ENCODE measurements around the gene PCK2.
"Not testable (repeated sequence)": the region's sequence is repeated elsewhere in the genome, so short reads cannot be mapped to it uniquely, and the experiment has no call there.

PCK2 gene

DNA sequence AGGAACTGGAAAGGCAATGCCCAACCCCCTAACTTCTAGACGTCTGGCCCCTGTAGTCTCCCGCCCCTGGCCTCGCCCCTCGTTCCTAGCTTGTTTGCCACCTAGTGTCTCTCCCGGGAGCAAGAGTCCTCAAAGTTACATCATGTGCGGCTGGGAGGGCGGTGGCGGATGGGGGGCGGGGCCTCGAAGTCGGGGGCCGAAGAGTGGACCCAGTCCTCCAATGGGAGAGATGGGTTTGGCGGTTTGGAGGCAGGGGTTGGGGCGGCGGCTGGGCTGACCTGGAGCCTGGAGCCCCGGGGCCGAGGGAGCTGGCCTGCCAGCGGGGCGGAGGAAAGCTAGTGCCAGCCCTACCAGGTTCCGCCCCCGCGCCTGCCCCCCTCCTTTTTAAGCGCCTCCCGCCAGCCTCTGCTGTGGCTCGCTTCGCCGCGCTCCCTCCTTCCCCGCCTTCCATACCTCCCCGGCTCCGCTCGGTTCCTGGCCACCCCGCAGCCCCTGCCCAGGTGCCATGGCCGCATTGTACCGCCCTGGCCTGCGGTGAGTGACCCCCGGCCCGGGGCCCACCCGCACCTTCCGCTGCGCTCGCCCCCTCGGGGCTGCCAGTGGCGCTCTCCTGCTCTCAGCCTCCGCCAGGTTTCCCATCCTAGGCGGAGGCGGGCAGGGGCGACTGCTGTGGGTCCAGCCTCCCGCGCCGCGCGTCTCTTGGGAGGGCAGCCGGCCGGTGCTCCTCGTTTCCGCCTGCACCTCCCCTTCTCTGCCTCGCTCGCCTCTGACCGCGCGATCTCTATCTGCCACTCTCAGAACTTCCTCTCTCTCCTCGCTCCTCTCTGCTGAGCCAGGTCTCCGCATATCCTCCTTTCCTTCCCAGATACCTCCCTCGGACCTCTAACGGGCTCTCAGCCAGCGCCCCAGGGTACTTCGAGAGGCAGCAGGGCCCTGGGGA is at the start of gene PCK2:
Gene PCK2 (plus strand): TSS at position 411 of the 940 bp plus-strand sequence. CDS start 95 bp downstream, at position 506.
- peak; percentile 84 for DNase-seq

DNA sequence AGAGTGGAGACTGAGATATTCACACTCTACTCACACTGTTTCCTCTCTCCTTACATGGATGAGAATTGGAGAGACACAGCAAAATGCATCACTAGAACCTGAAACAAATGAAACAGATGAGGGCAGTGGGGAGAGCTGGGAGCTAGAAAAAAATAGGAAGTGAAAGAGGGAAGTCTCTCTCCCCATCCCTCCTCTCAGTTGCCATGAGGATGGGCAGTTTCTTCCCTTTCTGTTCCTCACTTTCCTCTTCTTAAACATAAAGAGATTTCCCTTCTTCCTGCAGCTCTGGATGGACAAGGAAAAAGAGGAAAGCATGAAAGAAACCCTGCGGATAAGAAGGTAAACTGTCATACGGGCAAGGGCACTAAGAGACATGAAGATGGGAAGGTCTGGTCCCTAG is 45.1 kb upstream of the PCK2 start:
- not testable (repeated sequence) for DNase-seq

GRCh38 chr14:24050753-24051152 is 43.4 kb upstream of the PCK2 start:
- not testable (repeated sequence) for DNase-seq

- DNase-seq = no peak
Observed at GRCh38 chr14:24051176-24051788, 42.8 kb upstream of the PCK2 start.

DNA sequence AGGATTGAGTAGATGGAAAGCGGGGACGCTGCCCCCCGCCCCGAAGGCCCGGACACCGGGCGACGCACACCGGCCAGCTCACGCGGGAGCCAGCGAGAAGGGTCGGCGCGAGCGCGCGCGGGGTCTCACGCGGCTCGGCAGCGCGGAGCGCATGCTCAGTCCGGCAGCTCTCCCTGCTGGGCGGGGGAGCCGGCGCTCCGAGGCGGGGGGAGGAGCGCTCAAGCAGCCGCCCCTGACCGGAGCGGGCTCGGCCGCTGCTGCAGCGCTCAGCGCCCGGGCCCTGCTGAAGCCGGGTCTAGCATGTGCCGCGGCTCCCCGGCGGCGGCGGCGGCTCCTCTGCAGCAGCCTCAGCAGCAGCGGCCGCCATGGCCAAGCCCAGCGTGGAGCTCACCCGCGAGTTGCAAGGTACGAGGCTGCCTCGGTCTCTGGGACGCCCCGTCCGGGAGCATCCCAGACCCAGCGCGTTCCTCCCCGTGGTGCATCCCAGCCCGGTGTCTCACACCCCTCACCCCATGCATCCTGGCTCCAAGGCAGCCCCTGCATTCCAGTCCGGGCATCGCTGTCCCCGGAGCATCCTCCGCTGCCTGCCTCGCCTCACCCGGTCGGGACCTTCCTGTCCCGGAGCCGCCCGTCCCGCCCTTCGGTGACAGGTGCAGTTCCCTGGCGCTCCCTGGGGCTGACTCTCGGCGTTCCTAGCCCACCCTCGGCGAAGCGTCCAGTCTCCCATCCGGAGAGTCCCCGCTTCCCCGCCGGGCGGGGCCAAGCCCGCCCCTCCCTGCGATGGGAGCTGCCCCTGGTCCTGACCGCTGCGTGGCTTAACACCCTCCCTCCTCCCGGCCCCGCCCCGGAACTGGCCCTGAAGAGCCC is 42.1 kb upstream of the PCK2 start, which contains the start of gene CARMIL3:
Gene CARMIL3 (plus strand): TSS at position 221 of the 867 bp plus-strand sequence. CDS start 145 bp downstream, at position 366.
- DNase-seq = peak; percentile 60

DNA sequence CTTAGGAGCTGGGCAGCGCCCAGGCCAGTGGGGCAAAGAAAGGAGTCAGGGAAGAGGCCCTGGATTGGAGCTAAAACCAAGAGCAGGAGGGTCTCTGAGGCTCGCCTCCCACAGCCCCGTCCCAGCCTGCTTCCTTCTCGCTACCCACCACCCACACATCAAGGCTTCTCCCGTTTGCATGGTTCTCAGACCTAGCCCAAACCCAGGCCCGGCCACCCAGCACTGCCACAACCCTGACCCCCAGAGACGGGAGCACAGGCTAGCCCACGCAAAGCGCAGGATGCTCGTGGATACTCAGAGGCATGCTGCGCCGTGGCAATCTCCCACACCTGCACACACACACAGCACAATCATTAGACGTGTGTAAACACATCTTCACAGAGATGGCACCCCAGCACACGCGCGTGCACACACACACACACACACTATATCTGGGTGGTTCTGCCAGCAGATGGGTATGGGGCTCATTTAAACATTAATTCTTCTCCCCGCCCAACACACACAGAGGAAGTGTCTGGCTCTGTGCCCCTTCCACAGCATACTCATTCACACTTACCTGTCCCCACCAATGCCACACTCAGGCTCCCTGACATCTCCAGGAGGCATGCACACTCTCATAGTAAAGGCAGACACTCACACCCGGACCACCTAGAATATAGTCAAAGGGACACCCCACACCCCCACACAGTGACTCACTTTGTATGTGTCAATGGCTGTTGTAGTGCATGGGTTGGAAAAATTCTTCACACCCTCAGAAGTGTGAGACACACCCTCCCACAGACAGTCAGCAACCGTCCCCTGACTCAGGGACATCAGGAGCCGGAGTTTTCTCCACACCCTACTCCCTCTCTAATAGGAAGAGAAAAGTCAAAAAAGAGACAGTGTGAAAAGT is 41.2 kb upstream of the PCK2 start:
- peak; percentile 67 for DNase-seq

GRCh38 chr14:24053548-24054323 is 40.4 kb upstream of the PCK2 start:
- no peak for DNase-seq

DNA sequence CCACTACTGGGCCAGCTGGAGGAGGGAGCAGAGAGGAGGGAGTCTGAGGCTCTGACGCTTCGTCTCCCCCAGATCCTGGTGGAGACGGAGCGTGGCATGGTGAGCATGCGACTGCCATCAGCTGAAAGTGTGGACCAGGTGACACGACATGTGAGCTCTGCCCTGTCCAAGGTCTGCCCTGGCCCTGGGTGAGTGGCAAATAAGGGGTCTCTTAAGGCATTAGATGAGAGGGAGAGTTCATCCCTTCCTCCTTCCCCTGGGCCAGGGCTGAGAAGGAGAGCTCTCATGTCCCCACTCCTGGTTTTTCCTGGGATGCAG is 39.8 kb upstream of the PCK2 start:
- no peak for DNase-seq

DNA sequence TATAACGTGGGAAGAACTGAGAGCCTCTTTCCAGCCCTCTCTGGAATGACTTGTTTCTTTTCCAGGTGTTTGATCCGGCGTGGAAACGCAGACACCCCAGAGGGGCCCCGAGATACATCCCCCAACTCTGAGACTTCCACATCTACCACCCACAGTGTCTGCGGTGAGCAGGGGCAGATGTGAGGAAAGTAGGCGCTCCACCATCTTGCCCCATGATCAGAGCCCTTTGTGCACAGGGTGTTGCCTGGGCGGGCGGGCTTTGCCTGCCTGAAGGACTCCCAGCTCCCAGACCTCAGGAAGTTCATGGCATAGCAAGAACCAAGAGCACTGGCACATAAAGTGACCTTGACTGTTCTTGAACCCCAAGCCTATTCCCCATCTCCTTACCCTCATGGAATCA is 39.5 kb upstream of the PCK2 start:
- DNase-seq = no peak

- DNase-seq = no peak
Observed at GRCh38 chr14:24055971-24056799, 37.9 kb upstream of the PCK2 start.

DNA sequence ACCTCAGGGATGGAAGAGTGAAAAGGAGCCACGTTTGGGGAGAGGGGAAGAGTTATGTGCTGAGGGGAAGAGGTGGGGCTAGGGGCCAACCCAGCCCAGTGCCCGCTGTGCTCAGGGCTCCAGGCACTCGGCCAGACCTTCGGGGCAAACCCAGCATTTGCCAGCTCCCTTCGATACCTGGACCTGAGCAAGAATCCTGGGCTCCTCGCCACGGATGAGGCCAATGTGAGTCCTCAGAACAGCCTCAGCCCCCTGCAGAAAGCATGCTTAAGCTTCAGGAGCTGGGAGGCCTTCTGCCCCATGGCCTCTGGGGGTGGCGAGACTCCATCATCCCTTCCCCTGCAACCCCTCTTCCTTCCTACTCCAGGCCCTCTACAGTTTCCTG is 37.3 kb upstream of the PCK2 start:
- no peak for DNase-seq

DNA sequence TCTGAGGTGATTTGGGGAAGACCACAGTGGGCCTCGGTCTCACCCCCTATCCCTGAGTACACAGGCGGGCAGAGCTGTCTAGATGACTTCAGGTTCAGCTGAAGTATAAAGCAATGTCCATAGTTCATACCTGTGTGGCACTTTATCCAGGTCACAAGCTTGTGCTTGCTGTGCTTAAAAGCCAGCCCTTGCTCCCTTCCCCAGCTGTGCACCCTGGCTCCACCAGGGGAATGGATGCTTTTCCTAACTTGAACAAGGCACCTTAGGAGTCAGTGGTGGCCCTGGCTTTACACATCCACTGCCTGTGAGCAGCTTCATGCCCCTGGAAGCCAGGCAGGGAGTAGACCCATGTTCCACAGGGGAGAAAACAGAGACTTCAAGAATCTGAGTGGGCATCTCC is 36.8 kb upstream of the PCK2 start:
- no peak for DNase-seq

- no peak for DNase-seq
Observed at GRCh38 chr14:24057867-24058259, 36.2 kb upstream of the PCK2 start.

DNA sequence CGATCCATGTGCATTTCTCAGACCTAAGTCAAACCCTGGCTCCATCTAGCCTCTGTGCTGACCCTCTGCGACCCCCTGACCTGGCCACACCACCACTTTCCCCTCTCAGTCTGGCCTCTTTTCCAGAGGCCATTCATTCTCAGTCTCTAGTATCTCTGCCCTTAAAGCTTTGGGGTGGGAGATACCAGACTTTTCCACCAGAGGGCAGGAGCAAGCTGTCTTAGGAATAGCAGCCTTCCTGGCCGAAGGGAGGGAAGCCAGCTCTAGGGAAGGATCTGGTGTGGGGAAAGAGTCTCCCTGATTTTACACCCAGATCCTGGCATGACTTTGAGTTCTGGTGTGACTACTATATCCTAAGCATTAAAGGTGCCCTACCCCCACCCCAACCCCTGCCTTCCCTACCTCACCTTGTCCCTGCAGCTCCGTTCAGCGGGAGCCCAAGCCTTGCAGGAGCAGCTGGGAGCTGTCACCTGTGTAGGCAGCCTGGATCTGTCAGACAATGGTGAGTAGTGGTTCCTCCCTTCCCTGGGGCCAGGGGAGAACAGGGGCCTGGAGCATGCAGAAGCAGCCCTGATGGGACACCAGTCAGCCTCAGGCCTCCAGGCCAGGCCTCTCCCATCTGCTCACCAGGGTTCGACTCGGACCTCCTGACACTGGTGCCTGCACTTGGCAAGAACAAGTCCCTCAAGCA is 35.7 kb upstream of the PCK2 start:
- peak; percentile 59 for DNase-seq

DNA sequence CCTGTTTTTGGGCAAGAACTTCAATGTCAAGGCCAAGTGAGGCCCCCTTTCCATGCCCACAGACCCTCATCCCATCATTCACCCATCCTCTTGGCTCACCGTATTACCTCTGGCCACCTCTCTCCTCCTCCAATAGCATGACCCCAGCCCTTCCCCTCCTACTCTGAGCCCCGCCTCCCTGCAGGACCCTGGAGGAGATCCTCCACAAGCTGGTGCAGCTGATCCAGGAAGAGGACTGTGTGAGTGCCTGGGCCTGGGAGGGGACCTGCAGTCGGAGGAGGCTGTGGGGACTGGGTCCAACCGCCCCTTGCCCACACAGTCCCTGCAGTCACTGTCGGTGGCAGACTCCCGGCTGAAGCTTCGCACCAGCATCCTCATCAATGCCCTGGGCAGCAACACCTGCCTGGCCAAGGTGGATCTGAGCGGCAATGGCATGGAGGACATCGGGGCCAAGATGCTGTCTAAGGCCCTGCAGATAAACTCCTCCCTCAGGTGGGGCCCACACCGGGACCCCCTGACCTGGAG is 35.1 kb upstream of the PCK2 start:
- no peak for DNase-seq

- no peak for DNase-seq
Observed at GRCh38 chr14:24059841-24060388, 34.2 kb upstream of the PCK2 start.

DNA sequence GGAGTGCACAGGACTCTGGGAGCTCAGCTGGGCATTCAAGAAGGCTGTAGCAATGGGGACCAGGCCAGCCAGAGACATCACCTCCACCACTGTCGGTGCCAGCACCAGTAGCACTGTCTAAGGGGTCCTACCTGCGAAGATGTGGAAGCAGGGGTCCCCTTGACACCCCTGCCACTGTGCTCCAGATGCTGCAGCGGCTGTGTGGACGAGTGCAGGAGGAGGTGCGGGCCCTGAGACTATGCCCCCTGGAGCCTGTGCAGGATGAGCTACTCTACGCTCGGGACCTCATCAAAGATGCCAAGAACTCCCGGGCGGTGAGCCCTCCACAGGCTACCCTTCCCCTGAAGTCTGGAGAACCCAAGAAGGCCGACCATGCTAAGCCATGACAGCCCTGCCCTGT is 33.7 kb upstream of the PCK2 start:
- DNase-seq = no peak

- no peak for DNase-seq
Observed at GRCh38 chr14:24060984-24061913, 32.9 kb upstream of the PCK2 start.

Measured in activated CD8-positive, alpha-beta memory T cell treated with anti-CD3 and anti-CD28 coated beads, Interleukin-2, amount 50 U/mL, for 4 hours (primary cell).